SK-N-SH treated with all-trans-retinoic acid at 6 μM for 48 hours (cell line): ENCODE data around the gene HAUS8.
"Not testable (repeated sequence)": the region's sequence is repeated elsewhere in the genome, so short reads cannot be mapped to it uniquely, and the experiment has no call there.

Experiments used
- ATAC-seq: fragments of 200-7000 bp; cut with Tn5 transposase; 3 replicates; pipeline ENCODE4 v1.9.1; 2020; ENCODE audit warnings: mild to moderate bottlenecking, moderate library complexity
- ARNTL ChIP-seq: fragments of 450-650 bp; formaldehyde crosslinking; IDR thresholded peaks from 2 replicates; pipeline ENCODE4 v1.5.0; 2020; ENCODE audit warnings: low read depth, mild to moderate bottlenecking, moderate library complexity, borderline replicate concordance
- BACH2 ChIP-seq: fragments of 250-450 bp; sonication (Bioruptor Pico); IDR thresholded peaks from 2 replicates; pipeline ENCODE4 v1.9.0; 2021; ENCODE audit warnings: mild to moderate bottlenecking, borderline replicate concordance
- CSDC2 ChIP-seq: fragments of 250-450 bp; sonication (Bioruptor Pico); IDR thresholded peaks from 2 replicates; pipeline ENCODE4 v1.5.0; 2020; ENCODE audit warnings: mild to moderate bottlenecking, moderate library complexity
- CSRNP3 ChIP-seq: fragments of 250-450 bp; sonication (Bioruptor Pico); IDR thresholded peaks from 2 replicates; pipeline ENCODE4 v1.5.1; 2021; ENCODE audit warnings: mild to moderate bottlenecking, moderate library complexity
- ESRRG ChIP-seq: fragments of 250-450 bp; sonication (Bioruptor Pico); IDR thresholded peaks from 2 replicates; pipeline ENCODE4 v1.6.1; 2021; ENCODE audit warnings: mild to moderate bottlenecking
- GLIS3 ChIP-seq: fragments of 250-450 bp; sonication (Bioruptor Pico); IDR thresholded peaks from 2 replicates; pipeline ENCODE4 v1.5.0; 2020; ENCODE audit warnings: mild to moderate bottlenecking, moderate library complexity
- ISL1 ChIP-seq: fragments of 250-450 bp; sonication (Bioruptor Pico); IDR thresholded peaks from 2 replicates; pipeline ENCODE4 v2.1.2; 2022; ENCODE audit warnings: mild to moderate bottlenecking, moderate library complexity
- OSR1 ChIP-seq: fragments of 250-450 bp; sonication (Bioruptor Pico); IDR thresholded peaks from 2 replicates; pipeline ENCODE4 v1.8.0; 2022; ENCODE audit warnings: moderate library complexity, mild to moderate bottlenecking, inconsistent platforms
- PPARA ChIP-seq: fragments of 250-450 bp; sonication (Bioruptor Pico); IDR thresholded peaks from 2 replicates; pipeline ENCODE4 v1.5.0; 2020; ENCODE audit warnings: mild to moderate bottlenecking, borderline replicate concordance
- RARB ChIP-seq: fragments of 250-450 bp; sonication (Bioruptor Pico); IDR thresholded peaks from 2 replicates; pipeline ENCODE4 v1.8.0; 2021; ENCODE audit warnings: mild to moderate bottlenecking, moderate library complexity
- TCF4 ChIP-seq: fragments of 250-450 bp; sonication (Bioruptor Pico); IDR thresholded peaks from 2 replicates; pipeline ENCODE4 v1.8.0; 2021; ENCODE audit warnings: mild to moderate bottlenecking, moderate library complexity, borderline replicate concordance
- TOX ChIP-seq: fragments of 250-450 bp; sonication (Bioruptor Pico); IDR thresholded peaks from 2 replicates; pipeline ENCODE4 v1.8.0; 2021; ENCODE audit warnings: mild to moderate bottlenecking, moderate library complexity, borderline replicate concordance
- ZFP3 ChIP-seq: fragments of 250-450 bp; sonication (Bioruptor Pico); IDR thresholded peaks from 2 replicates; pipeline ENCODE4 v1.5.0; 2020; ENCODE audit warnings: mild to moderate bottlenecking, moderate library complexity
- ZFP30 ChIP-seq: fragments of 450-650 bp; formaldehyde crosslinking; IDR thresholded peaks from 2 replicates; pipeline ENCODE4 v1.5.0; 2022; ENCODE audit warnings: mild to moderate bottlenecking, moderate library complexity
- ZNF565 ChIP-seq: fragments of 450-650 bp; formaldehyde crosslinking; conservative IDR thresholded peaks from 2 replicates; pipeline ENCODE4 v1.5.0; 2020; ENCODE audit warnings: low read depth, mild to moderate bottlenecking, moderate library complexity
- ZNF70 ChIP-seq: fragments of 450-650 bp; formaldehyde crosslinking; IDR thresholded peaks from 2 replicates; pipeline ENCODE4 v1.5.0; 2020; ENCODE audit warnings: mild to moderate bottlenecking, moderate library complexity
- ZNF8 ChIP-seq: fragments of 450-650 bp; formaldehyde crosslinking; IDR thresholded peaks from 2 replicates; pipeline ENCODE4 v1.5.0; 2020; ENCODE audit warnings: mild to moderate bottlenecking, moderate library complexity
- TF ChIP-seq, protein P1 (sequence below): fragments of 250-450 bp; sonication (Bioruptor Pico); IDR thresholded peaks from 2 replicates; pipeline ENCODE4 v1.5.1; 2020; ENCODE audit warnings: low read depth, mild to moderate bottlenecking, moderate library complexity
- TF ChIP-seq, protein P2 (sequence below): fragments of 250-450 bp; sonication (Bioruptor Pico); IDR thresholded peaks from 2 replicates; pipeline ENCODE4 v1.8.0; 2020; ENCODE audit warnings: mild to moderate bottlenecking, moderate library complexity, borderline replicate concordance
- TF ChIP-seq, protein P3 (sequence below): fragments of 250-450 bp; sonication (Bioruptor Pico); IDR thresholded peaks from 2 replicates; pipeline ENCODE4 v1.8.0; 2021; ENCODE audit warnings: low read depth, mild to moderate bottlenecking, moderate library complexity, borderline replicate concordance
- TF ChIP-seq, protein P4 (sequence below): fragments of 250-450 bp; sonication (Bioruptor Pico); IDR thresholded peaks from 2 replicates; pipeline ENCODE4 v1.5.0; 2020; ENCODE audit warnings: mild to moderate bottlenecking, moderate library complexity

HAUS8 gene

DNA sequence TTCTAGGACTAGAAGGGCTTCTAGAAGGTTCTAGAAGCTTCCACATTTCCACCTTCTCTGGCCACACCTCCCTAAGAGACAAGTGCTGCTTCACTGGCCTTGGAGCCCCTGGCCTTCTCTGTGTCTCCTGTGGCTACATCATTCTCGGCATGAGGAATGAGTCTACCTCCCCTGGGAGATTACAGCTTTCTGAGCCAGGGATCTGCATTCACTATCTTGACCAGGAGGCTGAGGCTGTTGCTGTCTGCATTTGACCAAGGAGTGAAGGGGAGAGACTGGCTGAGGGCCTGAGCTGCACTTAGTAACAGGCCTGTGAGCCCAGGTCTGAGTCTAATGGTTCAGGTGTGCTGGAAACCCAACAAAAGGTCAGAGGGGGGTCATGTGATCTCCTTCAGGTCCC is 53.9 kb downstream of the HAUS8 start:
- TF ChIP-seq CSDC2 (CRISPR knock-in tag) (no peak), ZNF70 (CRISPR knock-in tag) (no peak), OSR1 (CRISPR knock-in tag) (no peak), ARNTL (CRISPR knock-in tag) (no peak), GLIS3 (CRISPR knock-in tag) (no peak), RARB (CRISPR knock-in tag) (no peak), TOX (CRISPR knock-in tag) (no peak), ZNF565 (CRISPR knock-in tag) (no peak)
- TF ChIP-seq, protein P1, sequence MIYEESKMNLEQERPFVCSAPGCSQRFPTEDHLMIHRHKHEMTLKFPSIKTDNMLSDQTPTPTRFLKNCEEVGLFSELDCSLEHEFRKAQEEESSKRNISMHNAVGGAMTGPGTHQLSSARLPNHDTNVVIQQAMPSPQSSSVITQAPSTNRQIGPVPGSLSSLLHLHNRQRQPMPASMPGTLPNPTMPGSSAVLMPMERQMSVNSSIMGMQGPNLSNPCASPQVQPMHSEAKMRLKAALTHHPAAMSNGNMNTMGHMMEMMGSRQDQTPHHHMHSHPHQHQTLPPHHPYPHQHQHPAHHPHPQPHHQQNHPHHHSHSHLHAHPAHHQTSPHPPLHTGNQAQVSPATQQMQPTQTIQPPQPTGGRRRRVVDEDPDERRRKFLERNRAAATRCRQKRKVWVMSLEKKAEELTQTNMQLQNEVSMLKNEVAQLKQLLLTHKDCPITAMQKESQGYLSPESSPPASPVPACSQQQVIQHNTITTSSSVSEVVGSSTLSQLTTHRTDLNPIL (CRISPR knock-in tag) = no peak
- ATAC-seq = no peak

GRCh38 chr19:17020823-17021222 is 54.4 kb downstream of the HAUS8 start:
- TF ChIP-seq ZNF565 (CRISPR knock-in tag) (no peak), CSDC2 (CRISPR knock-in tag) (no peak), TOX (CRISPR knock-in tag) (no peak), ZFP3 (CRISPR knock-in tag) (no peak), TCF4 (no peak), BACH2 (no peak), ZNF70 (CRISPR knock-in tag) (no peak), GLIS3 (CRISPR knock-in tag) (no peak), ZFP30 (CRISPR knock-in tag) (no peak), ZNF8 (CRISPR knock-in tag) (no peak), ISL1 (CRISPR knock-in tag) (no peak), ESRRG (CRISPR knock-in tag) (no peak), OSR1 (CRISPR knock-in tag) (no peak), ARNTL (CRISPR knock-in tag) (no peak), CSRNP3 (CRISPR knock-in tag) (no peak)
- TF ChIP-seq, protein P1 (CRISPR knock-in tag) = no peak
- TF ChIP-seq, protein P2, sequence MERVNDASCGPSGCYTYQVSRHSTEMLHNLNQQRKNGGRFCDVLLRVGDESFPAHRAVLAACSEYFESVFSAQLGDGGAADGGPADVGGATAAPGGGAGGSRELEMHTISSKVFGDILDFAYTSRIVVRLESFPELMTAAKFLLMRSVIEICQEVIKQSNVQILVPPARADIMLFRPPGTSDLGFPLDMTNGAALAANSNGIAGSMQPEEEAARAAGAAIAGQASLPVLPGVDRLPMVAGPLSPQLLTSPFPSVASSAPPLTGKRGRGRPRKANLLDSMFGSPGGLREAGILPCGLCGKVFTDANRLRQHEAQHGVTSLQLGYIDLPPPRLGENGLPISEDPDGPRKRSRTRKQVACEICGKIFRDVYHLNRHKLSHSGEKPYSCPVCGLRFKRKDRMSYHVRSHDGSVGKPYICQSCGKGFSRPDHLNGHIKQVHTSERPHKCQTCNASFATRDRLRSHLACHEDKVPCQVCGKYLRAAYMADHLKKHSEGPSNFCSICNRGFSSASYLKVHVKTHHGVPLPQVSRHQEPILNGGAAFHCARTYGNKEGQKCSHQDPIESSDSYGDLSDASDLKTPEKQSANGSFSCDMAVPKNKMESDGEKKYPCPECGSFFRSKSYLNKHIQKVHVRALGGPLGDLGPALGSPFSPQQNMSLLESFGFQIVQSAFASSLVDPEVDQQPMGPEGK (CRISPR knock-in tag) = no peak
- TF ChIP-seq, protein P3, sequence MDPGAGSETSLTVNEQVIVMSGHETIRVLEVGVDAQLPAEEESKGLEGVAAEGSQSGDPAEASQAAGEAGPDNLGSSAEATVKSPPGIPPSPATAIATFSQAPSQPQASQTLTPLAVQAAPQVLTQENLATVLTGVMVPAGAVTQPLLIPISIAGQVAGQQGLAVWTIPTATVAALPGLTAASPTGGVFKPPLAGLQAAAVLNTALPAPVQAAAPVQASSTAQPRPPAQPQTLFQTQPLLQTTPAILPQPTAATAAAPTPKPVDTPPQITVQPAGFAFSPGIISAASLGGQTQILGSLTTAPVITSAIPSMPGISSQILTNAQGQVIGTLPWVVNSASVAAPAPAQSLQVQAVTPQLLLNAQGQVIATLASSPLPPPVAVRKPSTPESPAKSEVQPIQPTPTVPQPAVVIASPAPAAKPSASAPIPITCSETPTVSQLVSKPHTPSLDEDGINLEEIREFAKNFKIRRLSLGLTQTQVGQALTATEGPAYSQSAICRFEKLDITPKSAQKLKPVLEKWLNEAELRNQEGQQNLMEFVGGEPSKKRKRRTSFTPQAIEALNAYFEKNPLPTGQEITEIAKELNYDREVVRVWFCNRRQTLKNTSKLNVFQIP (CRISPR knock-in tag) = no peak
- no peak for ATAC-seq

GRCh38 chr19:17020385-17020784 is 54.9 kb downstream of the HAUS8 start:
- no peak for ATAC-seq
- no peak for TF ChIP-seq TOX (CRISPR knock-in tag)
- no peak for TF ChIP-seq ARNTL (CRISPR knock-in tag)
- TF ChIP-seq, protein P4, sequence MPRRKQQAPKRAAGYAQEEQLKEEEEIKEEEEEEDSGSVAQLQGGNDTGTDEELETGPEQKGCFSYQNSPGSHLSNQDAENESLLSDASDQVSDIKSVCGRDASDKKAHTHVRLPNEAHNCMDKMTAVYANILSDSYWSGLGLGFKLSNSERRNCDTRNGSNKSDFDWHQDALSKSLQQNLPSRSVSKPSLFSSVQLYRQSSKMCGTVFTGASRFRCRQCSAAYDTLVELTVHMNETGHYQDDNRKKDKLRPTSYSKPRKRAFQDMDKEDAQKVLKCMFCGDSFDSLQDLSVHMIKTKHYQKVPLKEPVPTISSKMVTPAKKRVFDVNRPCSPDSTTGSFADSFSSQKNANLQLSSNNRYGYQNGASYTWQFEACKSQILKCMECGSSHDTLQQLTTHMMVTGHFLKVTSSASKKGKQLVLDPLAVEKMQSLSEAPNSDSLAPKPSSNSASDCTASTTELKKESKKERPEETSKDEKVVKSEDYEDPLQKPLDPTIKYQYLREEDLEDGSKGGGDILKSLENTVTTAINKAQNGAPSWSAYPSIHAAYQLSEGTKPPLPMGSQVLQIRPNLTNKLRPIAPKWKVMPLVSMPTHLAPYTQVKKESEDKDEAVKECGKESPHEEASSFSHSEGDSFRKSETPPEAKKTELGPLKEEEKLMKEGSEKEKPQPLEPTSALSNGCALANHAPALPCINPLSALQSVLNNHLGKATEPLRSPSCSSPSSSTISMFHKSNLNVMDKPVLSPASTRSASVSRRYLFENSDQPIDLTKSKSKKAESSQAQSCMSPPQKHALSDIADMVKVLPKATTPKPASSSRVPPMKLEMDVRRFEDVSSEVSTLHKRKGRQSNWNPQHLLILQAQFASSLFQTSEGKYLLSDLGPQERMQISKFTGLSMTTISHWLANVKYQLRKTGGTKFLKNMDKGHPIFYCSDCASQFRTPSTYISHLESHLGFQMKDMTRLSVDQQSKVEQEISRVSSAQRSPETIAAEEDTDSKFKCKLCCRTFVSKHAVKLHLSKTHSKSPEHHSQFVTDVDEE (CRISPR knock-in tag) = no peak
- TF ChIP-seq ISL1 (CRISPR knock-in tag) = no peak
- no peak for TF ChIP-seq BACH2
- no peak for TF ChIP-seq ESRRG (CRISPR knock-in tag)
- TF ChIP-seq RARB (CRISPR knock-in tag) = no peak
- TF ChIP-seq OSR1 (CRISPR knock-in tag) = no peak
- TF ChIP-seq PPARA (CRISPR knock-in tag) = no peak
- no peak for TF ChIP-seq ZNF565 (CRISPR knock-in tag)
- TF ChIP-seq ZNF8 (CRISPR knock-in tag) = no peak
- TF ChIP-seq, all 23 proteins: peak for 0

DNA sequence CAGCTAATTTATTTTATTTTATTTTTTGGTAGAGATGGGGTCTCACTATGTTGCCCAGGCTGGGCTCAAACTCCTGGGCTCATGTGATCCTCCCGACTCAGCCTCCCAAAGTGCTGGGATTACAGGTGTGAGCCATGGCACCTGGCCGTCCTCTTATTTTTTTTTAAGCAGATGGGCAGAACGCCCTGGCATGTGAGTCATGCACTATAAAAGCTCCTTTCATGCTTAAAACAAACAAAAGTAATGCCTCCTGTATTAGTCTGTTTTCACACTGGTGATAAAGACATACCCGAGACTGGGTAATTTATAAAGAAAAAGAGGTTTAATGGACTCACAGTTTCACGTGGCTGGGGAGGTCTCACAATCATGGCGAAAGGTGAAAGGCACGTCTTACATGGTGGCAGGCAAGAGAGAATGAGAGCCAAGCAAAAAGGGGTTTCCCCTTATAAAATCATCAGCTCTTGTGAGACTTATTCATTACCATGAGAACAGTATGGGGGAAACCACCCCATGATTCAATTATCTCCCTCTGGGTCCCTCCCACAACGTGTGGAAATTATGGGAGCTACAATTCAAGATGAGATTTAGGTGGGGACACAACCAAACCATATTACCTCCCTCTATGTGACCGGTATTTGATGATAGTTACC is 60.9 kb downstream of the HAUS8 start:
- not testable (repeated sequence) for ATAC-seq
